Measurements from ENCODE around the gene HSFX3.

DNA sequence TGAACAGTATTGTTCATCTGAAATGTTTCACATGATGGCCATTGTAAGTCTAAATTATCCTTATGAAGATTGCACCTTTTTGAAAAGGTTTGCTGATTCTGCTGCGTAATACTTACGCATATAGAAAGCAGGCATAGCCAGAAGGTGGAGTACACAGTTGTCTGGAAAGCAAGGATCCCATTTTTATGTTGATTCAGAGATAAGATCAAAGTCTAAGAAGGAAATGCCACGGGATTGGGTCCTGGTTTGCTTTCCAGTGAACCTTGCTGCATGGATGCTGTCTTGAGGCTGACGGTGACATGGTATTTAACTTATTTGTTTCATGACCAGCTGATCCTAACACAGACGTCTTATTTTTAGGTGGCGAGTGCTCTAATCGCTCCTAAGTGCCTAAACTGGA is 22.0 kb upstream of the HSFX3 start:
- TF ChIP-seq CTCF (IDR thresholded peaks at IDR 0.05; ENCODE audit: borderline replicate concordance, extremely low read depth, low read length, poor library complexity, severe bottlenecking) = no peak
- TF ChIP-seq EZH2 (IDR thresholded peaks at IDR 0.05; ENCODE audit: borderline replicate concordance, low read depth, low read length, severe bottlenecking) = no peak

Data from DND-41 (cell line).